Activated naive CD8-positive, alpha-beta T cell treated with anti-CD3 and anti-CD28 coated beads, Interleukin-2, amount 10 ng/mL, durations not matched to agents 7 days and 5 days (primary cell): ENCODE measurements around the gene OR52E4. TPM values are rescaled to one million over a fixed set of nuclear protein-coding genes. Genes with fewer than 3 reads are reported as not detected.

Source experiments
- ATAC-seq: fragments of 150-1000 bp; cut with Tn5 transposase; one replicate; pipeline ENCODE4 v1.10.0; 2021; ENCODE audit warnings: low read depth, moderate library complexity
- POLR2A ChIA-PET: fragments of 350-600 bp; sonication (Branson Sonifier 250); formaldehyde crosslinking; loops from one replicate; lab custom pipeline; 2021; ENCODE audit warnings: antibody characterized with exemption; lab: Charles Lee
- DNase-seq: peaks from one replicate; pipeline ENCODE4 v3.0.0; 2021
- H3K27ac Mint-ChIP-seq: one replicate; pipeline ENCODE4 v1.8.0; 2022; ENCODE audit warnings: mild to moderate bottlenecking, mixed read lengths
- H3K27me3 Mint-ChIP-seq: one replicate; pipeline ENCODE4 v1.8.0; 2022; ENCODE audit warnings: mild to moderate bottlenecking, moderate library complexity, mixed read lengths
- H3K36me3 Mint-ChIP-seq: one replicate; pipeline ENCODE4 v1.8.0; 2021; ENCODE audit warnings: mild to moderate bottlenecking, mixed read lengths
- H3K4me1 Mint-ChIP-seq: one replicate; pipeline ENCODE4 v1.8.0; 2021; ENCODE audit warnings: mixed read lengths
- H3K4me3 Mint-ChIP-seq: one replicate; pipeline ENCODE4 v1.8.0; 2022; ENCODE audit warnings: mild to moderate bottlenecking, moderate library complexity, mixed read lengths
- H3K9me3 Mint-ChIP-seq: one replicate; pipeline ENCODE4 v1.8.0; 2021; ENCODE audit warnings: mixed read lengths
- total RNA-seq, 2 experiments: library from RNA; stranded (reverse); gene quantifications; one replicate each; pipeline ENCODE4 v1.2.3, GENCODE V29; 2021

Gene OR52E4
- not detected for total RNA-seq

DNA sequence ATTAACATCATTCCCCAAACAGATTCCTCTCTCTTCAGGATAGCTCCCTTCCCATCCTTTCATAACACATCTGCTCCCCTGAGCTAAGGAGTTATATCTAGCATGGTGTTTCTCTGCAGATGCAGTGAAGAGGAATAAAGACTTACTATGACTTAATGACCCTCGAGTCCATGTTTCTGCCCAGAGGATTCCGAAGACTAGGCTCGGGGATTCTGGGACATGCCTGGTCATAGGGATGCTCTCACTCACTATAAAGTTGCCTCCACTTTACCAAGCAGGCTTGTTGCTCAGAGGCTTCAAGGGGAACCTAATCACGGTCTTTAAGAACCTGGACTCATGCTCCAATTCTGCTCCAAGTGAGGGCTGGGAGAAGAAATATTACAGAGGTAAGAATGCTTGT is at the start of gene OR52E4:
Gene OR52E4 (plus strand): TSS at position 301 of the 400 bp plus-strand sequence. CDS start 3,664 bp downstream, outside the sequence.
- Mint-ChIP-seq H3K27me3 (peaks cover 14% of the 10 kb centered on the region), H3K9me3 (no peaks in the 10 kb centered on the region), H3K36me3 (no peaks in the 10 kb centered on the region), H3K4me3 (no peak within 1 kb of the TSS), H3K27ac (no peak within 1 kb of the TSS), H3K4me1 (no peaks in the 10 kb centered on the region)
- ATAC-seq (no peak), DNase-seq (no peak)
- POLR2A ChIA-PET, result no interaction called here

DNA sequence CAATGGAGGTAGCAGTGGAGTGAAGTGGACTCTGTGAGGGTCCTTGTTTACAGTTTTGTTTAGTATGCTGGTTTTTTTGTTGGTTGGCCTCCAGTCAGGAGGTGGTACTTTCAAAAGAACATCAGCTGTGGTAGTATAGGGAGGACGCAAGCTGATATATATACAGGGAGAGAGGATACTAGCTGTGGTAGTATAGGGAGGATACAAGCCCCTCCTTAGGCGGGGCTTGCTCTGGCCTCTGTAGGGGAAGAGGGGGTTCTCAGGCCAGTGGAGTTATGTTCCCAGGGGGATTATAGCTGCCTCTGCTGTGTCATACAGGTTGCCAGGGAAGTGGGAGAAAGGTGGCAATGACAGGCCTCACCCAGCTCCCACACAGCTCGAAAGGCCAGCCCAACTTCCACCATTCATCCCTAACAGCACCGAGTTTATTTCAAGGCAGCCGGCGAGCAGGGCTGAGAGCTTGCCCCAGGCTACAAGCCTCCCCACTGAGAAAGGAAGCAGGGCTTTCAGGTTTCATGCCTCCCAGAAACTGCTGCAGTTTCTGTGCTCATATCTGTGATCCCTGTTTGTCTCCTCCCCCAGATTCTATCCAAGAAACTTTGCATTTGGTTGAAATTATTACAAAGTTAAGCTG is 49.1 kb upstream of the OR52E4 start:
- no peak for DNase-seq
- POLR2A ChIA-PET, result no interaction called here

DNA sequence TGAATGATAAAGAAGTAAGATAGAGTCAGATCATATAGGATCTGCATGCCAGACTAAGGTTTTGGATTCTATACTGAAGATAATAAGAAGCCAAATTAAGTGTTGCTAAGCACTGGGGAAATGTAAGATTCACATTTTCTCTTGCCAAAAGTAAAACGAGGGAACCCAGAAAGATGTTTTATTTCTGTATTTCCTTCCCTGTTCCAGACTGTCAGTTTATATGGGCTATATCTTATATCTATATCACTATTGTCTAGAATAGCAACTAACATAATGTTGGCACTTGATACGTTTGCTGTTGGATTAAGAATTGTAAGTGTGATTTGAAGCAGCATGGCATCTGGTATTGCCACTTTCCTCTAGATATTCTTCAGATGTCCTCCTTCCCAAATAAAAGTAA is 47.0 kb upstream of the OR52E4 start:
- no peak for ATAC-seq
- no peak for DNase-seq

More for the DNA sequence above, 49.1 kb upstream of the OR52E4 start:
- Mint-ChIP-seq H3K4me1 (no peaks in the 10 kb centered on the region), H3K9me3 (no peaks in the 10 kb centered on the region), H3K27ac (no peak overlapping the region), H3K4me3 (no peak overlapping the region), H3K27me3 (peaks cover 9% of the 10 kb centered on the region), H3K36me3 (no peaks in the 10 kb centered on the region)
- no peak for ATAC-seq

DNA sequence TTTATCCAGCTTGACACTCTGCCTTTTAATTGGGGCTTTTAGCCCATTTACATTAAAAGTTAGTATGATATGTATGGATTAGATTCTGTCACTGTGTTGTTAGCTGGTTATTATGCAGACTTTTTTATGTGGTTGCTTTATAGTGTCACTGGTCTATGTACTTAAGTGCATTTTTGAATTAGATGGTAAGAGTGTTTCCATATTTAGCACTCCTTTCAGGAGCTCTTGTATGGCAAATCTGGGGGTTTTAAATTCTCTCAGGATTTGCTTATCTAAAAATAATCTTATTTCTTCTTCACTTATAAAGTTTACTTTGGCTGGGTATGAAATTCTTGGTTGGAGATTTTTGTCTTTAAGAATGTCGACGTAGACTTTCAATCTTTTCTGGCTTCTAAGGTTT is 42.7 kb upstream of the OR52E4 start:
- H3K4me1 Mint-ChIP-seq, result no peaks in the 10 kb centered on the region
- H3K27ac Mint-ChIP-seq, result no peak overlapping the region

More for the DNA sequence above, 47.0 kb upstream of the OR52E4 start:
- H3K4me3 Mint-ChIP-seq, result no peak overlapping the region
- H3K9me3 Mint-ChIP-seq, result no peaks in the 10 kb centered on the region
- POLR2A ChIA-PET, result no interaction called here
- peaks cover 12% of the 10 kb centered on the region for H3K27me3 Mint-ChIP-seq
- no peaks in the 10 kb centered on the region for H3K4me1 Mint-ChIP-seq
- no peak overlapping the region for H3K27ac Mint-ChIP-seq
- H3K36me3 Mint-ChIP-seq, result no peaks in the 10 kb centered on the region

DNA sequence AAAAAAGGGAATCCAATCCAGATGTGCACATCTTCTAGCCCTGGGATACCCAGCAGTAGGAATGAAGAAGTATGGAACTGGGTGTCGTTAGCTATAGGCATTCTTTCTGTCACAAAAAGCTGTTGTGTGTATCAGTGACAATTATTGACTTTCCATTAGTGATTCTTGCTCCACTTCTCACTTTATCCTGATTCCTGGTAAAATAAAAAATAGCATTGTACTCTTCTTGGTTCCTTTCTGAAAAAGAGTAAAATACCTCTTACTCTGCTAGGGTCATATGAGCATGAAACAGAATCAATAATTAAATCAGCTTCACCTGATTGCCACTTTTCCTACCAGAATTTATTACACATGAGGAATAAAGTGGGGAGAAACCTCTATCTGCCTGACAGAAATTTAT is 38.6 kb upstream of the OR52E4 start, which contains the start of gene OR52E6:
Gene OR52E6 (minus strand): TSS at position 101 of the 400 bp plus-strand sequence. CDS start 0 bp downstream, at position 101.
- Mint-ChIP-seq H3K9me3 (no peaks in the 10 kb centered on the region), H3K4me1 (no peaks in the 10 kb centered on the region), H3K27ac (no peak within 1 kb of the TSS), H3K4me3 (no peak within 1 kb of the TSS), H3K27me3 (peaks cover 11% of the 10 kb centered on the region), H3K36me3 (no peaks in the 10 kb centered on the region)
- DNase-seq, result no peak
- ATAC-seq, result no peak
- POLR2A ChIA-PET, result no interaction called here

More for the DNA sequence above, 42.7 kb upstream of the OR52E4 start:
- POLR2A ChIA-PET, result no interaction called here
- Mint-ChIP-seq H3K36me3 (no peaks in the 10 kb centered on the region), H3K4me3 (no peak overlapping the region), H3K27me3 (peaks cover 14% of the 10 kb centered on the region), H3K9me3 (no peaks in the 10 kb centered on the region)
- ATAC-seq, result no peak
- DNase-seq, result no peak

DNA sequence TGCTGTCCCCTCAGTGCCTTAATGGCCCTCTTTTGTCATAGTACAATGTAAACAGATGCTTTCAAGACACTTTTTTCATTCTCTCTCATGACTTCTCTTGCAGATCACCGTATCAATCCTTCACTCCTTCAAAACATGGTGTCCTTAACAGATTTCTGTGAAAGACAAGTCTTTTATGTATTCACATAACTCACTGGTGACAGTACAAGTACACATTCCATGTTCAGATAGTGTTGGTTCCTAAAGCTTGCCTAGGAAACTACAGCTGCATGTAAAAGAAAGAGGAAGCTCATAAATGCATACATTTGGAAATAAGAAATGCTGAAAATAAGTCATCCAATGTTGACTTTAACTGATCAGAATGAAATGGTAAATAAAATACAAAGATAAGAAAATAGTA is 33.7 kb upstream of the OR52E4 start:
- DNase-seq, result no peak
- peaks cover 4% of the 10 kb centered on the region for H3K27me3 Mint-ChIP-seq
- no peak for ATAC-seq
- no peak overlapping the region for H3K4me3 Mint-ChIP-seq
- no peaks in the 10 kb centered on the region for H3K4me1 Mint-ChIP-seq
- H3K9me3 Mint-ChIP-seq, result no peaks in the 10 kb centered on the region
- no peaks in the 10 kb centered on the region for H3K36me3 Mint-ChIP-seq
- H3K27ac Mint-ChIP-seq, result no peak overlapping the region
- POLR2A ChIA-PET, result no interaction called here

DNA sequence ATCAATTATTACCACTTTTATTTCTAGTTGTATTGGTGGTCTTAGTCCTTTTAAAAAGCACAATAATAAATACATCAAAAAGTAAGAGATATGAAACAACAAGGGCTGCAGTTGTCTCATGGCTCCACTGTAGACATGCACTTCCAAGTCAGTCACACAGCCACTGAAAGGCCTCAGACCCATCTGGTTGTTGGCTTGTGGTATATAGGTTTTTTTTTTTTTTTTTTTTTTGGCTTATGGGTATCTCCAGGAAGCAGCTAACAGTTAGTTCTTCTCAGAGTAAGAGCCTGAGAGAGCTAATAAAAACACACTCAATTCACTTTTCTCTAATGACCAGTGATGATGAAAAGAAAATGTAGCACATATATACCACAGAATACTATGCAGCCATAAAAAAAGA is 32.7 kb upstream of the OR52E4 start:
- peaks cover 4% of the 10 kb centered on the region for H3K27me3 Mint-ChIP-seq
- H3K36me3 Mint-ChIP-seq, result no peaks in the 10 kb centered on the region
- ATAC-seq (no peak), DNase-seq (no peak)
- POLR2A ChIA-PET, result no interaction called here
- no peaks in the 10 kb centered on the region for H3K4me1 Mint-ChIP-seq
- no peak overlapping the region for H3K27ac Mint-ChIP-seq
- peaks cover 1% of the 10 kb centered on the region for H3K9me3 Mint-ChIP-seq
- H3K4me3 Mint-ChIP-seq, result no peak overlapping the region

DNA sequence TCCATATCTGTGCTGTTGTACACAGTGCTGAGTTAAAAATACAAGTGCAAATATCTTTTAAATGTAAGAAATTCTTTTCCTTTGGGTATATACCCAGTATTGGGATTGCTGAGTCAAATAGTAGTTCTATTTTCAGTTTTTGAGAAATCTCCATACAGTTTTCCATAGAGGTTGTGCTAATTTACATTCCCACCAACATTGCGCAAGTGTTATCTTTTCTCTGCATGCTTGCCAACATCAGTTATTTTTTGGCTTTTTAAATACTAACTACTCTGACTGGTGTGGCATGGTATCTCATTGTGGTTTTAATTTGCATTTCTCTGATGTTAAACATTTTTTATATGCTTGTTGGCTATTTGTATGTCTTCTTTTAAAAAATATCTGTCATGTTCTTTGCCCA is 29.4 kb upstream of the OR52E4 start:
- ATAC-seq (no peak), DNase-seq (no peak)
- no peaks in the 10 kb centered on the region for H3K4me1 Mint-ChIP-seq
- H3K36me3 Mint-ChIP-seq, result no peaks in the 10 kb centered on the region
- H3K27me3 Mint-ChIP-seq, result peaks cover 9% of the 10 kb centered on the region
- H3K4me3 Mint-ChIP-seq, result no peak overlapping the region
- POLR2A ChIA-PET, result no interaction called here
- H3K9me3 Mint-ChIP-seq, result peaks cover 1% of the 10 kb centered on the region
- no peak overlapping the region for H3K27ac Mint-ChIP-seq

DNA sequence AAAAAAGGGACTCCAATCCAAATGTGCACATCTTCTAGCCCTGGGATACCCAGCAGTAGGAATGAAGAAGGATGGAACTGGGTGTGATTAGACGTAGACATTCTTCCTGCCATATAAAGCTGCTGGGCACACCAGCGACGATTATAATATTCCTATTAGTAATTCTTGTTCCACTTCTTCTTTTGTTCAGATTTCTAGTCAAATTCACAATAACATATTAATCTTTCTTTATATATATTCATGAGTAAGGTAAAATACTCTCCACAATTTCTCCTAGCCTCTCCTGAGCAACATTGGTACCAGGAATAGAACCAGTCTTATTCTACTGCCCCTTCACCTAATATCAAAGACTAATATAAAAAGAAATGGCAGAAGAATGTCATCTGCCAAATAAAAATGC is 22.8 kb upstream of the OR52E4 start, which contains the start of gene OR52E8:
Gene OR52E8 (minus strand): TSS at position 101 of the 400 bp plus-strand sequence. CDS start 0 bp downstream, at position 101.
- POLR2A ChIA-PET, result no interaction called here
- H3K27me3 Mint-ChIP-seq, result peaks cover 5% of the 10 kb centered on the region
- H3K36me3 Mint-ChIP-seq, result no peaks in the 10 kb centered on the region
- H3K27ac Mint-ChIP-seq, result no peak within 1 kb of the TSS
- H3K9me3 Mint-ChIP-seq, result no peaks in the 10 kb centered on the region
- ATAC-seq (no peak), DNase-seq (no peak)
- H3K4me3 Mint-ChIP-seq, result no peak within 1 kb of the TSS
- no peaks in the 10 kb centered on the region for H3K4me1 Mint-ChIP-seq

DNA sequence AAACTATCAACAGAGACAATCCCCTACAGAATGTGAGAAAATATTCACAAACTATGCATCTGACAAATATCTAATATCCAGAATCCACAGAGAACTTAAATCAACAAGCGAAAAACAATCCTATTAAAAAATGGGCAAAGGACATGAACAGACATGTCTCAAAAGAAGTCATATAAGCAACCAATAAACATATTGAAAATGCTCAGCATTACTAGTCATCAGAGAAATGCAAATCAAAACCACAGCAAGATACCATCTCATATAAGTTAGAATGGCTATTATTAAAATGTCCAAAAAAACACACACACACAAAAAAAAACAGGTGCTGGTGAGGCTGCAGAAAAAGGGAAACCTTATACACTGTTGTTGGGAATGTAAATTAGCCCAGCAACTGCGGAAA is 14.6 kb upstream of the OR52E4 start:
- H3K4me1 Mint-ChIP-seq, result no peaks in the 10 kb centered on the region
- H3K9me3 Mint-ChIP-seq, result peaks cover 3% of the 10 kb centered on the region
- H3K4me3 Mint-ChIP-seq, result no peak overlapping the region
- H3K27ac Mint-ChIP-seq, result no peak overlapping the region
- no peaks in the 10 kb centered on the region for H3K27me3 Mint-ChIP-seq
- no peaks in the 10 kb centered on the region for H3K36me3 Mint-ChIP-seq
- POLR2A ChIA-PET, result no interaction called here
- ATAC-seq (no peak), DNase-seq (no peak)

DNA sequence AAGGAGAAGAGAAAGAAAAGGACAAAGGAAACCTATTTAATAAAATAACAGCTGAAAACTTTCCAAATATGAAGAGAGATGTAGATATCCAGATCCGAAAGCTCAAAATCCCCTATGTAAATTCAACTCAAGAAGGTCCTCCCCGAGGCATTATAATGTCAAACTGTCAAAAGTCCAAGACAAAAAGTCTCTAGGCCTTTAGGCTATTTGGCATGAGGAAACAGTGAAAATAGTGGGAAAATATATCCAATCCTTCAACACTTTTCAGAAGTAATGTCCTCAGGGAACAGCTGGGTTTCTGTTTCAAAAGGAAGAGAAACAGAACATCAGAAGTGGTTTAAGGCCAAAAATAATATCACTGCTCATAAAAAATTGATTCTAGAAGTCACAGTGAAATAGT is 1.9 kb upstream of the OR52E4 start:
- POLR2A ChIA-PET, result no interaction called here
- peaks cover 2% of the 10 kb centered on the region for H3K9me3 Mint-ChIP-seq
- H3K27ac Mint-ChIP-seq, result no peak overlapping the region
- DNase-seq, result no peak
- H3K4me3 Mint-ChIP-seq, result no peak overlapping the region
- no peak for ATAC-seq
- peaks cover 14% of the 10 kb centered on the region for H3K27me3 Mint-ChIP-seq
- no peaks in the 10 kb centered on the region for H3K36me3 Mint-ChIP-seq
- H3K4me1 Mint-ChIP-seq, result no peaks in the 10 kb centered on the region

DNA sequence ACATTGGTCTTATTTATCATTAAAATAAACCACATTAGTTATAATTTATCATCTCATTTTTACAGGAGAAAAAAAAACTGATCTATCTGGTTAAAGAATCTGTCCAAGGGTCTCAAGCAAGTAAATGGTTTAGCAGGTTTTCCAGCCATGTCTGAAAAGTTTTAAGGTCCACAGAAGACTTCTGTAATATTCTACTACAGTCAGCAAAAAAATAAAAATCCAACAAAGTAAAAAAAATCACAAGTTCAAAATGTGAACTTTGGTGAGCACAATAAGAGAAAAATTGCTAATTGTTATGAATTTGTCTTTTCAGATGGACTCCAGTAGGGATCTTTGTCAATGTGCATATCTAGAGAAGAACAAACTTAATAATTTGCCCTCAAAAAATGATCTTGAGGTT is 1.3 kb downstream of the OR52E4 start:
- Mint-ChIP-seq H3K9me3 (no peaks in the 10 kb centered on the region), H3K27me3 (peaks cover 14% of the 10 kb centered on the region), H3K4me3 (no peak overlapping the region), H3K36me3 (no peaks in the 10 kb centered on the region), H3K27ac (no peak overlapping the region), H3K4me1 (no peaks in the 10 kb centered on the region)
- DNase-seq (no peak), ATAC-seq (no peak)
- POLR2A ChIA-PET, result no interaction called here

DNA sequence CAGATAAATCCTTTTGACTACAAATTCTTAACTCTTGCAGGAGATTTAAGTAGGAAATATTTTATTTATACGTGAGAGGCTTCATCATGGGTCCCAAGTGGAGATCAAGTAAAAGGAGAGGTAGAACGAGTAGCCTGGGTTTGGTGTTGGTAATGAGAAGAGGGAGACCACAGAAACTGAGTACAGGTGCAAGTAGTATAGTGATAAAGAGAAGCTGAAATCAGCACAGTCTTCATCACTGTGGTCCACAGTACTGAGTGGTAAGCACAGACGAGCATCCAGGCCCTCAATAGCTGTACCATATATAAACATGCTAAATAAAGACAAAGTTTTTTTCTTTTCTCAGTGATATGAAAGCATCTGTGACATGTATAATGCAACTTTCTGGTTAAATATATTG is 6.7 kb downstream of the OR52E4 start:
- Mint-ChIP-seq H3K27me3 (peaks cover 6% of the 10 kb centered on the region), H3K9me3 (no peaks in the 10 kb centered on the region), H3K4me1 (no peaks in the 10 kb centered on the region), H3K4me3 (no peak overlapping the region), H3K27ac (no peak overlapping the region), H3K36me3 (no peaks in the 10 kb centered on the region)
- POLR2A ChIA-PET, result no interaction called here
- no peak for ATAC-seq
- no peak for DNase-seq

DNA sequence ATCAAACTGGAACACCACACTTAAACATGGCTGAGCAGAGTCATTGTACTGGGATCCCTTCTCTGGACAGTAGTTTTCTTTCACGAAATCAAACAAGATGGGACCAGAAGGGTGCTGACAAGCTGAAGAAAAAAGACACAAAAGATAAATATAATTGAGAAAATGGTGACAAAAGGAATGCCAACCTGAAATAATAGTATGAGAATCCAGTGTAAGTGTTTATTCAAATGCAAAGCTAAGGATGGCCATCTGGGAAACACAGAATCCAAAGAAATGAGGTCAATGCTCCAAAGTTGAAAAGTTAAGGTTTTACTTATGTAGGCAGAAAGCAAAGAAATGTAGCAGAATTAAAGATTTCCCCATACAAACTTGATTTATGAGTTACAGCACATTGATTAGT is 7.2 kb downstream of the OR52E4 start:
- H3K4me1 Mint-ChIP-seq, result no peaks in the 10 kb centered on the region
- ATAC-seq (no peak), DNase-seq (no peak)
- no peak overlapping the region for H3K4me3 Mint-ChIP-seq
- POLR2A ChIA-PET, result no interaction called here
- peaks cover under 1% of the 10 kb centered on the region for H3K27me3 Mint-ChIP-seq
- H3K9me3 Mint-ChIP-seq, result no peaks in the 10 kb centered on the region
- no peaks in the 10 kb centered on the region for H3K36me3 Mint-ChIP-seq
- H3K27ac Mint-ChIP-seq, result no peak overlapping the region
